NCI-H2107 (cell line): Measurements from ENCODE around the gene LRFN3.
"Not testable (repeated sequence)": the region's sequence is repeated elsewhere in the genome, so short reads cannot be mapped to it uniquely, and the experiment has no call there.

ENCODE experiments used
- DNase-seq: peaks from one replicate; lab custom pipeline; 2025; lab: John Stamatoyannopoulos, UW

The LRFN3 gene

GRCh38 chr19:35977446-35978222, 41.5 kb downstream of the LRFN3 start:
- DNase-seq: no peak

- DNase-seq: no peak
Observed at GRCh38 chr19:35978271-35978670, 42.1 kb downstream of the LRFN3 start.

- DNase-seq: no peak
Observed at GRCh38 chr19:35978832-35979365, 42.7 kb downstream of the LRFN3 start.

GRCh38 chr19:35980997-35981396, 44.8 kb downstream of the LRFN3 start:
- not testable (repeated sequence) for DNase-seq

- DNase-seq: no peak
Observed at GRCh38 chr19:35983177-35983576, 47.0 kb downstream of the LRFN3 start.

GRCh38 chr19:35986111-35986510, 49.9 kb downstream of the LRFN3 start:
- no peak for DNase-seq

- DNase-seq: no peak
Observed at GRCh38 chr19:35986664-35987570, 50.7 kb downstream of the LRFN3 start.

- no peak for DNase-seq
Observed at GRCh38 chr19:35987571-35987896, 51.4 kb downstream of the LRFN3 start.

GRCh38 chr19:35988824-35989223, 52.6 kb downstream of the LRFN3 start:
- no peak for DNase-seq

- DNase-seq: no peak
Observed at GRCh38 chr19:35990156-35990555, 54.0 kb downstream of the LRFN3 start.

- DNase-seq: no peak
Observed at GRCh38 chr19:35990771-35991730, 54.9 kb downstream of the LRFN3 start.

GRCh38 chr19:35991731-35992450, 55.7 kb downstream of the LRFN3 start:
- no peak for DNase-seq

- DNase-seq: no peak
Observed at GRCh38 chr19:35992907-35993765, 57.0 kb downstream of the LRFN3 start.

- no peak for DNase-seq
Observed at GRCh38 chr19:35993923-35994598, 57.9 kb downstream of the LRFN3 start.
